ENCODE data around the gene NEU2. TPM values are rescaled to one million over a fixed set of nuclear protein-coding genes. Genes with fewer than 3 reads are reported as not detected.

Gene NEU2
- total RNA-seq, 1 donor from 2014 or later: not detected

GRCh38 chr2:233026198-233026813 lies 6.2 kb upstream of the NEU2 start:
- Mint-ChIP-seq H3K36me3 (ENCODE audit: unreplicated experiment) (no peaks in the 10 kb centered on the region), H3K4me1 (ENCODE audit: low read depth, unreplicated experiment) (no peaks in the 10 kb centered on the region), H3K27ac (ENCODE audit: unreplicated experiment) (no peak overlapping the region), H3K27me3 (ENCODE audit: unreplicated experiment) (peaks cover 5% of the 10 kb centered on the region), H3K4me3 (ENCODE audit: unreplicated experiment) (no peak overlapping the region), H3K9me3 (ENCODE audit: unreplicated experiment) (no peaks in the 10 kb centered on the region)
- no peak for TF ChIP-seq CTCF (IDR thresholded peaks at IDR 0.05; ENCODE audit: partially characterized antibody, unreplicated experiment)
- DNase-seq: no peak

- H3K9me3 Mint-ChIP-seq (ENCODE audit: unreplicated experiment): peaks cover 4% of the 10 kb centered on the region
- peaks cover 5% of the 10 kb centered on the region for H3K27me3 Mint-ChIP-seq (ENCODE audit: unreplicated experiment)
- peaks cover 7% of the 10 kb centered on the region for H3K4me1 Mint-ChIP-seq (ENCODE audit: low read depth, unreplicated experiment)
These were observed 3.2 kb upstream of the NEU2 start for GRCh38 chr2:233029321-233029720.

DNA sequence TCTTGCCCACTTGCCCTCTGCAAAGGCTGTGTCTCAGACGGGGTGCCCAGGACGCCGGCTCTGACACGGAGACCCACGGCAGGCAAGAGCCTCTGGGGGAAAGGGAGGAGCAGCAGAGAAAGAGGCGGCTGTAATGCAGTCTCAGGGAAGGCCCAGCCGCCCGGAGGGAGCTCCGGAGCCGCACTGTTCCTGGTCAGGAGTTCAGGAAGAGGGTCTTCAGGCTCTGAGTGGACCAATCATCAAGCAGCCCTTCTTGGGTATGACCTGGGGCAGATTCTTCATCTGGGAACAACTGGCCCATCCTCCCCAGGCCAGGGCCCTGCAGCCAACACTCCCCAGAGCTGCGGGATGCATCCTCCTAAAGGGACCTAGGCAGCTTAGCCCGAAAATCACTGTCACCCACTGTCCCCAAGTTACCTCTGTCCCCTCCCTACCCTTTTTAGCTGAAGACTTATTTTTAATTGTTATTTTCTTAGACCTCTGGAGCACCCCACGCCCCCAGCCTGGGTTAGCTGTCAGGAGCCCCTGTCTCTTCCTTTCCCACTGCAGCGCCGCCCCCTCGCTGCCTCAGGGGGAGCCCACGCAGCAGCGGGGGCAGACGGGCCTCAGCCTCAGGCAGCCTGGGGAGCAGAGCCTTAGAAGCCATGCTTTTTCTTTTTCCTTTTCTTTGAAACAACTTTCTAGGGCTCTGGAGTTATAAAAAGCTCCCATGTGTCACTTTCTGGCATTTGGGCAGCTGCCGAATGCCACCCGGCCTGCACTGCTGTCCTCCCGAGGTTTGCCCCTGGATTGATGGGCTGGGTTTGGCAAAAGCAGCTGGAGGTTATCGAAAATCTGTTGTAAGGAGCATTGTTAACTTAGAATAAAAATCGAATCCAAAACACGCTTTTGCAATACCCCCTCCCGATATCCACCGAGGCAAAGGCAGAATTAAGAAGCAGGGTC lies 644 bp upstream of the NEU2 start:
- H3K4me1 Mint-ChIP-seq (ENCODE audit: low read depth, unreplicated experiment): peaks cover 7% of the 10 kb centered on the region
- no peaks in the 10 kb centered on the region for H3K36me3 Mint-ChIP-seq (ENCODE audit: unreplicated experiment)
- TF ChIP-seq CTCF (IDR thresholded peaks at IDR 0.05; ENCODE audit: partially characterized antibody, unreplicated experiment): no peak
- no peak for DNase-seq
- H3K4me3 Mint-ChIP-seq (ENCODE audit: unreplicated experiment): no peak overlapping the region
- peaks cover 9% of the 10 kb centered on the region for H3K9me3 Mint-ChIP-seq (ENCODE audit: unreplicated experiment)
- H3K27ac Mint-ChIP-seq (ENCODE audit: unreplicated experiment): no peak overlapping the region
- peaks cover 7% of the 10 kb centered on the region for H3K27me3 Mint-ChIP-seq (ENCODE audit: unreplicated experiment)

More at GRCh38 chr2:233029321-233029720, 3.2 kb upstream of the NEU2 start:
- Mint-ChIP-seq H3K27ac (ENCODE audit: unreplicated experiment) (no peak overlapping the region), H3K36me3 (ENCODE audit: unreplicated experiment) (no peaks in the 10 kb centered on the region), H3K4me3 (ENCODE audit: unreplicated experiment) (no peak overlapping the region)
- DNase-seq: no peak
- no peak for TF ChIP-seq CTCF (IDR thresholded peaks at IDR 0.05; ENCODE audit: partially characterized antibody, unreplicated experiment)

DNA sequence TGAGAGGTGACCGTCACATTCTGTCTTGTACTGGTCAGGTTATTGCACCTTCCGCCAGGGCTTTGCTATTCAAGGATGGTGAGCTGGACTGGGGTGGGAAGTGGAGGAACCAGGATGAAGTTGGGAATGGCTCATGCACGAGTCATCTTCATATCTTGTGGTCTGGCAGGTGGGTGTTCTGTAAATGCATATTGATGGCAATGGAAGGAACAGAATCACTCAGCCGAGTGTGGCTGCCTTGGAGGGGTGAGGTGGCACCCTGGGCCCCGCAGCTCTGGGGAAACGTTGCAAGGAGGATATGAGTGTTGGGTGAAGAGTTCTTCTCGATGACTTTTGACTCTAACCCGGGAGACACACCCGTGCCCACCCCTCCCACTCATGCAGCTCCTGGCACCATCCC lies 1.2 kb downstream of the NEU2 start:
- H3K27me3 Mint-ChIP-seq (ENCODE audit: unreplicated experiment): peaks cover 4% of the 10 kb centered on the region
- no peak for DNase-seq
- peaks cover 9% of the 10 kb centered on the region for H3K9me3 Mint-ChIP-seq (ENCODE audit: unreplicated experiment)
- H3K27ac Mint-ChIP-seq (ENCODE audit: unreplicated experiment): no peak overlapping the region
- H3K4me3 Mint-ChIP-seq (ENCODE audit: unreplicated experiment): no peak overlapping the region
- TF ChIP-seq CTCF (IDR thresholded peaks at IDR 0.05; ENCODE audit: partially characterized antibody, unreplicated experiment): no peak
- H3K36me3 Mint-ChIP-seq (ENCODE audit: unreplicated experiment): no peaks in the 10 kb centered on the region
- H3K4me1 Mint-ChIP-seq (ENCODE audit: low read depth, unreplicated experiment): peaks cover 7% of the 10 kb centered on the region
